Stimulated activated CD4-positive, alpha-beta T cell treated with anti-CD3 and anti-CD28 coated beads, TNF-alpha, amount 100 ng/mL, for 24 hours (primary cell): ENCODE results near the gene RNF182.
"Not testable (repeated sequence)": the region's sequence is repeated elsewhere in the genome, so short reads cannot be mapped to it uniquely, and the experiment has no call there.

Experiments used
- DNase-seq, 3 experiments: peaks; one replicate each; pipeline ENCODE4 v3.0.0-alpha.2; 2020; ENCODE audit warnings: low read depth in 3 of 3

The RNF182 gene

DNA sequence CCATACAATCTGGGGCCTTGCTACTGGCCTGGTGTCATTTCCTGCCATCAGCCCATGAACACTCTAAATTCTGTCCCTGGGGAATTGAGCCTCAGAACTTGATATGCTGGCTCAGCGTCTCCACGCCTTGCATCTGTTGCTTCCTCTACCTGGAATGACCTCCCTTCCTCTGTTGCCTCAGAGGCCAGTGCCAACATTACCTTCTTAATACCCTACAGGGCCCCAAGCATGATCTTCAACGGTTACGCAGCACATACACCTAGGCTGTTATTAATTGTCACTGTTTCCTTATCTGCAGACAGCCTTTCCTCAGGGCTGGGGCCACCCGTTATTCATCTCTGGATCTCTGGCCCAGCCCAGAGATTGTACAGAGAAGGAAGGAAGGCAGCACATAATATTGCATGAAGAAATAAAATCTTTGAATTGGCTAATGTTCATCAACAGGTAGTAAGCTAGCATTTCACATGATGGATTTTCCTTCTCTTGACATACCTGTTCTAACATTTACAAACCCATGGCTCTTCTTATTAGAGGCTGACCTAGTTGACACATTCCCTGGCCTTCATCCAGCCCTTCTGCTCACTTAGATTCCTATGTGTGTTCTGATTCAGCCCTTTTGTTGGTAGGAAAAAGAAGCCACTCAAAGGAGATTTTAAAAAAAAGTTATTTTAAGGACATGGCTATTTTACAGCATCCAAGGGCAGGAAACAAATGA lies 8.4 kb upstream of the RNF182 start:
- no peak for DNase-seq

GRCh38 chr6:13917141-13917540 lies 7.6 kb upstream of the RNF182 start:
- no peak for DNase-seq

- DNase-seq, result no peak
These were observed 6.0 kb upstream of the RNF182 start for GRCh38 chr6:13918686-13919250.

DNA sequence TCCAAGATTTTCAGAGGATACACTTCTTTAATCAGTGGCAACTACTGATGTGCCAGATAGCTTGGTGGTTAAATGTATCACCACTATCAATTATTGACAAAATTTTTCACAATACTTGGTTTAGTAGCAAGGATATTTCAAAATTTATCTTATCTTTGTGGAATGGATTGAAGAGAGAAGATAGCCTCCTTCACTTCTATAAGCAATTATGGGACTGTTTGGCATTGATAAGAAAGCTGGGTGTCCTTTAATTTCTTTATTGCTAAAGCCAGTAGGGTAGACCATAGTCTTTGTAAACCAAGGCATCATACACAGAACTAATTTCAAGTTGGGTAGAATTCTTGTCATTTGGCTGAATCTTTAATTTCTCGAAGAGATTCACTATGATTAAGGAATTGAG lies 4.9 kb upstream of the RNF182 start:
- no peak for DNase-seq

DNA sequence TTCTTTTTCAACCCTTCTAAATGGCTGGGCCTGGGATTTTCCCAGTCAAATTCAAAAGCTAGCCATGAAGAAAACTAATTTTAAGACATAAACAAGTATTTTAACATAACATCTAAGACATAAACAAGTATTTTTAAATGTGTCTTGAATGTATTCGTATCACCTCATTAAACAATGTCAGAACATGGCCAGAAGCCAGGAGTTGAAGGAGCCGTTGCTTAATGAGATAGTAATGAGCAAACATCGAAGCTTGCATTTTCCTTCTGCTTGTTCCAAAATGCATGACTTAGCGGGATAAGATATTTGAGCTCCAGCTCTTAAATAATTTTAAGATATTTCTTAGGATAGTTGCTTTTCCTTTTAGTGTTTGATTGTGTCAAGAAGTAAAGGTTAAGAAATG lies 4.2 kb upstream of the RNF182 start:
- DNase-seq, result no peak

- DNase-seq, result no peak
These were observed 2.0 kb upstream of the RNF182 start for GRCh38 chr6:13922750-13923149.

- DNase-seq, result no peak
These were observed 1.1 kb upstream of the RNF182 start for GRCh38 chr6:13923527-13924145.

GRCh38 chr6:13924146-13924948 lies 405 bp upstream of the RNF182 start:
- DNase-seq, result peak in 1 of 3 experiments; percentile 9

DNA sequence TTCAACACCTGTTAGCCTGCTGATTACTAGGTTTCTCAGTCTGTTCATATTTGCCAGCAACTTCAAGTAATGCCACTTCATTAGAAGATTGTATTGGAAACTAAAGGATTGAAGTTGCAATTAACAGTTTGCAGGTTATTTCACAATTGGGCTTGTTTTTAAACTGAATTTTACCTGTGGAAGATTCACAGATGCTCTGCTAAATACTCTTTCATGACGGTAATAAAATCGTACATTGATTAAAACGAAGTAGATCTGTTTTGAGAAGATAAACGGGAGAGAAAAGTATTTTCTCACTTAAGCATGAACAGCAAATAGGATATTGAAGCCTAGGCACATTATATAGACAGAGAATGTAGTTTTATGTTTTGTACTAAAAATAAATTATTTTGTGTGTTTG lies 1.6 kb downstream of the RNF182 start:
- no peak for DNase-seq

DNA sequence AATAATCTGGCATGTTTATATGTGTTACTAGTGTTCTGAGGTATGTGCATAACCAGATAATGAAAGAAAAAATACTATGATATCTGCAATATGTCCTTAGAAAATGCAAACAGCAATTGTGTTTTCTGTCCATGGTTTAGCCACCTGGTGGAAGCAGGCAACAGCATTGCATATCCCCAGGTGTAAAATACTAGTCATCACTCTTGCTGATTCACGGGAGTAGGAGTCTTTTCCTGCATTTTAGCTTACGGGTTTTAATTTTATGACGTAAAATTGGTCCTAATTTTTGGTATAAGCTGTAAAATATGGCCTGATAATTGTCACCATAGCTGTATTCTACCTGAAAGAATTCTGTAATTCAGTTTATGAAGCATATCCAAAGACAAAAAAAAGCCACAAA lies 2.5 kb downstream of the RNF182 start:
- no peak for DNase-seq

DNA sequence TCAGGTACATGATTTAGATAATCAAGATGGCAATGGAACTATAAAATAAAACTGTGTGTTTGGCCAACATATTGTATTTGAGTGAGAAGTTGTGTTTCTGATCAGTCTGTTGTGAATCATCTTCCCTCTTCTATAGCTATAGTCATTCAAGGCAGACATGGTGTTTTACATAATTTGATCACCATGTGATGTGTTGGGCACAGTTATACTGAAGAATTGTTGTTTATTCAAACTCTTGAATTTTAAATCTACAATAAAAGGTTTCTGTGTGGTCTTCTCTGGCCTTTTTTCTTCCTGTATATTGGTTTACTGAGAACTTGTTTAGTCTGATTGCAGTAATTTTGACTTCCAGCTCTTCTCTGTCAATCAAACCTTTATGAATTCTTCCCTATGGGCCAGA lies 4.4 kb downstream of the RNF182 start:
- no peak for DNase-seq

DNA sequence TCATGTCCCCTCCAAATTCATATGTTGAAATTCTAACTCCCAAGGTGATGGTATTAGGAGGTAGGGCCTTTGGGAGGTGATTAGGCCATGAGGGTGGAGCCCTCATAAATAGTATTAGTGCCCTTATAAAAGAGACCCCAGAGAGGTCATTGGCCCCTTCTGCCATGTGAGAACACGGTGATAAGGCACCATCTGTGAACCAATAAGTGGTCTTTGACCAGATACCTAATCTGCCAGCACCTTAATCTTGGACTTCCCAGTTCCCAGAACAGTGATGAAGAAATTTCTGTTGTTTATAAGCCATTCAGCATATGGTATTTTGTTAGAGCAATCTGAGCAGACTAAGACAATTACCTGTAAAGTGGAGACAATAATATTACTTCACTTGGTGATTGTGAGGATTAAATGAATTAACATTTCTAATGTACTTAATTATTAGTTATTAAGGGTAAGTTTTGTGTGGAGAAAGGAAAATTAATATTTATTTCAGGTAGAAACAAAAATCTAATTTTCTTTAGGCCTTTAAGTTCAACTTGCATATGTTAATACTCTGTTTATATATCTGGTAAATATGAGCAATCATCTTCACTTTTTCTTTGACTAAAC lies 7.1 kb downstream of the RNF182 start:
- DNase-seq, result no peak

- no peak for DNase-seq
These were observed 8.0 kb downstream of the RNF182 start for GRCh38 chr6:13932785-13933184.

DNA sequence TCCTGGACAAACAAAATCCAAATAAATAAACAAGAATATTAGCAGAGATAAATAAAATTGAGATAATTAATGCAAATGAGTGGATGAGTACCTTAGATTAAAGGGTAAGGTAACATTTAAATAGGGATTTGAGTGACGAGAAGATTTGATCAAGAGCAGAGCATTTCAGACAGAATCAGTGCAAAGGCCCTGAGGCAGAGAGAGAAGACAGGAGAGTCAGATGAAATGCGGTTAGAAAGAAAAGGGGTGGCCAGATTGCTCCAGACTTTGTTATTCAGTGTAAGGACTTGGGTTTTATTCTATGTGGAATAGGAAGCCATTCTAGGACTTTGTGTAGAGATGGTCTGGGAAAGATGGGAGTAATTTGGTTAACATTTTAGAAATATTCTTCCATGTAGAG lies 10.0 kb downstream of the RNF182 start:
- DNase-seq, result no peak

DNA sequence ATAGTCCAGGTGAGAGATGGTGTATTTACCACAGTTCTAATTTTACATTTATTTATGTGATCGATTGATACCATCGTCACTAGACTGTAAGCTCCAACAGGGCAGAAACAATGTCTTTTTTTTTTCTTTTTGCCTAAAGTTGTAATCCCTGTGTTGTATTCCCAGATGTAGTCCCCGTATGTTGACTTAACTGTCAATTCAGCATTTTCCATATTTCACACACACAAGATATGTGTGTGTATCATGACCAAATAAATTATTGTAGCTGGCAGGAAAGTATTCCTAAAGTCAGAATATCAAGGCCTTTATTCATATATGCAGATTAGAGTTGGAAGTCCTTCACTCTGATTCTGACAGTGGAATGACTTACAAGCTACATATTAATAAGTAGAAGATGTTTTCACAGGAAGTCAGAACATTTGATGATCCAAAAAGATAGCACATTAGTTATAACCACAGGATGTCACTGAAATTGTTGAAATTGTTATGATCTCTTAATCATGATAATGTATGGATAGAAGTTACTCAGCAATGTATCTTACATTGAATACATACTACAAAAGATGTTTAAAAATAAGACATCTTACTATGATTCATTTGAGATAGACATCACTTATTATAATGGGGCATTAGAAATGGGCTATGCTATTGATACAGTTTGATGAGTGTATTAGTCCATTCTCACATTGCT lies 10.6 kb downstream of the RNF182 start:
- no peak for DNase-seq

DNA sequence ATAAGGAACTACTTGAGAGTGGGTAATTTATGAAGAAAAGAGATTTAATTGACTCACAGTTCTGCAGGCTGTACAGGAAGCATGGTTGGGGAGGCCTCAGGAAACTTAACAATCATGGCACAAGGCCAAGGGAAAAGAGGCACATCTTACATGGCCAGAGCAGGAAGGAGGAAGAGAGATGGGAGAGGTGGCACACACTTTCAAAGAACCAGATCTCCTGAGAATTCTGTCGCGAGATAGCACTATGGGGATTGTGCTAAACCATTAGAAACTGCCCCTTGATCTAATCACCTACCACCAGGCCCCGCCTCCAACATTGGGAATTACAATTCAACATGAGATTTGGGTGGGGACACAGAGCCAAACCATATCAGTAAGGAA lies 11.1 kb downstream of the RNF182 start:
- DNase-seq, result not testable (repeated sequence)

DNA sequence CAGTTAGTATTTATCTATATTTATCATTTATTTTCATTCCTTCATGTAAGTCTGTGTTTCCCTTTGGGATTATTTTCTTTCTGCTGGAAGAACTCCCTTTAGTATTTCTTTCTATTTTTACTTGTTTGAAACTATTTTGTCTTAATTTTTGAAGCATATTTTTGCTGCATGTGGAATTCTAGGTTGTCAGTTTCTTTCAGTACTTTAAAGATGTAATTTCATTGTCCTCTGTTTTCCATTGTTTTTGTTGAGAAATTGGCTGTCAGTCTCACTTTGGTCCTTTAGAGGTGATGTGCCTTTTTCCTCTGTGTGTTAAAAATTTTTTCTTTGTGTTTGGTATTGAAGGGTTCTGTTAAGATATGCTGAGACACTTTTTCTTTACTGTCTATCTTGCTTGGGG lies 17.1 kb downstream of the RNF182 start:
- DNase-seq, result no peak

DNA sequence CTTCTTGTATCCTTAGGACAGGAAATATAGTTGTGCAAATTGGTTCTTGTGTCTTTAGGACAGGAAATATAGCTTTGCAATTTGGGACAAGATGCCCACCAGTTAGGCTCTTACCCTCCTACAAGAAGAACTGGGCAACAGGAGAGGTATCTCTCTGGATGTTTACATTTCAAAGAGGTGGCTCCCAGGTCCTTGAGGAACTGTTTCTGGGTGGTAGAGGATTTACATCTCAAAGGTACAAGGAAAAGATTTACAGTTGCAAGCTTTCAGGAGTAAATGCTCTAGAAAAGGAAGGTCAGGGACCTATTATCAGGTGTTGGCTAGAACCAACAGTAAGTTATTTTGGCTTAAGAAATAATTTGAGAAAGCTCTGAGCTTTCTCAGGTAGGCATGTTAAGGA lies 19.2 kb downstream of the RNF182 start:
- no peak for DNase-seq

DNA sequence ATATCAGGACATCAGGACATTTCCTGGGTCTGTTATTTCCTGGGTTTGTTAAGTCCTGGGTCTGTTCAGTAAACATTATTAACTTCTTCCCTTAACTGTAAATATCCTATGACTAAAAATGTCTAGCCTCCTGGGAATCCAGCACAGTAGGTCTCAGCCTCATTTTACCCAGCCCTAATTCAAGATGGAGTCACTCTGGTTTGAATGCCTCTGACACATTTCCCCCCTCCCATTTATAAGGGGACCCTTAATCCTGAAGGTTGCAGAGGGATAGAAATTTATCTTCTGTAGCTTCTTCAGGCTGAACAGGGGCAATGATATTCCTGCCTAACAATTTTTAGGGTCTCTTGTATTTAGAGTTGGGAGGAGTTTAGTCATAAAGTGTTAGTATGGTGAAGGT lies 21.8 kb downstream of the RNF182 start:
- DNase-seq, result no peak

DNA sequence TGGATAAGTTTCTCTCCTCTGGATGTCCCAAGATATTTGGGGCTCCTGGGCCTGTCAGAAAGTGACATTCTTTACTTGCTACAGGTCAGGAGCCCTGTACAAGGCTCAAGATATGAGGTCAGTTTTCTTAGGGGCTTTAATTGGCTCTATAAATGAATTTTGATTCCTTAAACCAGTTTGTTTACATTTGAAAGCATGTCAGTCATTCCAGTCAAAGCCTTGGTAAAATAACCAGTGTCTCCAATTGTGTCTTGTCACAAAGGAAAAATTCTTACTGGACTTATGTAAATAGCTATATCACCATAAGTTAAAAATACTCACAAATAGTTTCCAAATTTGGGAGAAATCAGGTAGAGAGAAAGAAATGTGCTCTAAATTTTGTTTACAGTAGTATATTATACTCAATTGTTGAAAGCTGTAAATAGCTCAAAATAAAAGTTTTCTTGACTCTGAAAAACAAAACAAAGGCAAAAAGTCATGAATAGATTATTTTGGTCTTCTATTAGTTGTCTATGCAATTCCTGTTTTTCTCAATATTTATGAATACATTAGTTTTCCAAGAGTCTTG lies 22.9 kb downstream of the RNF182 start:
- no peak for DNase-seq

GRCh38 chr6:13952101-13952500 lies 27.3 kb downstream of the RNF182 start:
- DNase-seq, result no peak
